Kidney tubule cell (primary cell): ENCODE measurements around the gene GPR107.

Experiments
- DNase-seq: peaks from one replicate; pipeline ENCODE4 v3.0.0-alpha.2; 2018; ENCODE audit warnings: low spot score

Gene GPR107

GRCh38 chr9:130110166-130110565 is 56.5 kb downstream of the GPR107 start:
- peak; percentile 20 for DNase-seq

- DNase-seq = peak; percentile 31
Observed at GRCh38 chr9:130110596-130111021, 56.9 kb downstream of the GPR107 start.

- DNase-seq = no peak
Observed at GRCh38 chr9:130111786-130112537, 58.3 kb downstream of the GPR107 start.

- no peak for DNase-seq
Observed at GRCh38 chr9:130112538-130113151, 58.9 kb downstream of the GPR107 start.

- DNase-seq = no peak
Observed at GRCh38 chr9:130114741-130115140, 61.0 kb downstream of the GPR107 start.

- no peak for DNase-seq
Observed at GRCh38 chr9:130116346-130116745, 62.6 kb downstream of the GPR107 start.

- DNase-seq = no peak
Observed at GRCh38 chr9:130117376-130117775, 63.7 kb downstream of the GPR107 start.

- peak; percentile 91 for DNase-seq
Observed at GRCh38 chr9:130117816-130118632, 64.3 kb downstream of the GPR107 start.

GRCh38 chr9:130118841-130119518 is 65.3 kb downstream of the GPR107 start:
- peak; percentile 96 for DNase-seq

GRCh38 chr9:130119519-130120298 is 66.0 kb downstream of the GPR107 start:
- peak; percentile 24 for DNase-seq

GRCh38 chr9:130120299-130120587 is 66.5 kb downstream of the GPR107 start:
- no peak for DNase-seq

- no peak for DNase-seq
Observed at GRCh38 chr9:130120832-130121231, 67.1 kb downstream of the GPR107 start.

GRCh38 chr9:130122456-130122855 is 68.8 kb downstream of the GPR107 start:
- no peak for DNase-seq

- DNase-seq = no peak
Observed at GRCh38 chr9:130124085-130124860, 70.6 kb downstream of the GPR107 start.

- peak; percentile 59 for DNase-seq
Observed at GRCh38 chr9:130126721-130127433, 73.2 kb downstream of the GPR107 start.

- peak; percentile 35 for DNase-seq
Observed at GRCh38 chr9:130128251-130128650, 74.5 kb downstream of the GPR107 start.

GRCh38 chr9:130128733-130129431 is 75.2 kb downstream of the GPR107 start:
- DNase-seq = peak; percentile 93

GRCh38 chr9:130129432-130130061 is 75.8 kb downstream of the GPR107 start:
- no peak for DNase-seq

- DNase-seq = no peak
Observed at GRCh38 chr9:130132746-130133145, 79.0 kb downstream of the GPR107 start.
